GM12873 (cell line): ENCODE measurements around the gene PRSS21.

Experiments used
- TF ChIP-seq, protein P1 (sequence below): IDR thresholded peaks from 2 replicates; pipeline ENCODE4 v1.5.1; 2012; ENCODE audit warnings: low read depth, mild to moderate bottlenecking, moderate library complexity, low read length, control low read depth; ENCODE audit not compliant: insufficient read depth; ENCODE audit errors: missing control alignments

Gene PRSS21

DNA sequence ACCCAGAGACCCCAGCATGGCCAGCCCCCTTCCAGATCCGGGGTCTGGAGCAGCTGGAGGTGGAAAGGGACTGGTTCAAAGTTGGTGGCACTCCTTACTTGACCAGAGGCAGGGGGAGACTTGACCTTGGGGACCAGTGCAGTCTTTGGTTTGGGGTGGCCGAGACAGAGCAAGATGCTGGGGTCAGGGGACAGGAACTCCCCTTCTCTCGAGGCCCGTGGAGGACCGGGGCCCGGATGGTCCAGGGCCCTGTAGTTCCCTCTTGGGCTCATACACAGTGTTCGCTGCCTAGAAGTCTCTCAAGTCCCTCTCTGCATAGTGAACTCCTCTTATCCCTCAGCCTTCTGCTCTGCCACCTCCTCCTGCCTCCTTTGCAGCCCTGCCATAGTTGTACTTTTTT is 29.1 kb upstream of the PRSS21 start:
- TF ChIP-seq, protein P1, sequence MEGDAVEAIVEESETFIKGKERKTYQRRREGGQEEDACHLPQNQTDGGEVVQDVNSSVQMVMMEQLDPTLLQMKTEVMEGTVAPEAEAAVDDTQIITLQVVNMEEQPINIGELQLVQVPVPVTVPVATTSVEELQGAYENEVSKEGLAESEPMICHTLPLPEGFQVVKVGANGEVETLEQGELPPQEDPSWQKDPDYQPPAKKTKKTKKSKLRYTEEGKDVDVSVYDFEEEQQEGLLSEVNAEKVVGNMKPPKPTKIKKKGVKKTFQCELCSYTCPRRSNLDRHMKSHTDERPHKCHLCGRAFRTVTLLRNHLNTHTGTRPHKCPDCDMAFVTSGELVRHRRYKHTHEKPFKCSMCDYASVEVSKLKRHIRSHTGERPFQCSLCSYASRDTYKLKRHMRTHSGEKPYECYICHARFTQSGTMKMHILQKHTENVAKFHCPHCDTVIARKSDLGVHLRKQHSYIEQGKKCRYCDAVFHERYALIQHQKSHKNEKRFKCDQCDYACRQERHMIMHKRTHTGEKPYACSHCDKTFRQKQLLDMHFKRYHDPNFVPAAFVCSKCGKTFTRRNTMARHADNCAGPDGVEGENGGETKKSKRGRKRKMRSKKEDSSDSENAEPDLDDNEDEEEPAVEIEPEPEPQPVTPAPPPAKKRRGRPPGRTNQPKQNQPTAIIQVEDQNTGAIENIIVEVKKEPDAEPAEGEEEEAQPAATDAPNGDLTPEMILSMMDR: no peak

GRCh38 chr16:2790631-2791030 is 26.4 kb upstream of the PRSS21 start:
- TF ChIP-seq, protein P1: no peak

- TF ChIP-seq, protein P1: no peak
These were observed 25.9 kb upstream of the PRSS21 start for GRCh38 chr16:2791174-2791573.

- TF ChIP-seq, protein P1: no peak
These were observed 24.1 kb upstream of the PRSS21 start for GRCh38 chr16:2792940-2793339.

DNA sequence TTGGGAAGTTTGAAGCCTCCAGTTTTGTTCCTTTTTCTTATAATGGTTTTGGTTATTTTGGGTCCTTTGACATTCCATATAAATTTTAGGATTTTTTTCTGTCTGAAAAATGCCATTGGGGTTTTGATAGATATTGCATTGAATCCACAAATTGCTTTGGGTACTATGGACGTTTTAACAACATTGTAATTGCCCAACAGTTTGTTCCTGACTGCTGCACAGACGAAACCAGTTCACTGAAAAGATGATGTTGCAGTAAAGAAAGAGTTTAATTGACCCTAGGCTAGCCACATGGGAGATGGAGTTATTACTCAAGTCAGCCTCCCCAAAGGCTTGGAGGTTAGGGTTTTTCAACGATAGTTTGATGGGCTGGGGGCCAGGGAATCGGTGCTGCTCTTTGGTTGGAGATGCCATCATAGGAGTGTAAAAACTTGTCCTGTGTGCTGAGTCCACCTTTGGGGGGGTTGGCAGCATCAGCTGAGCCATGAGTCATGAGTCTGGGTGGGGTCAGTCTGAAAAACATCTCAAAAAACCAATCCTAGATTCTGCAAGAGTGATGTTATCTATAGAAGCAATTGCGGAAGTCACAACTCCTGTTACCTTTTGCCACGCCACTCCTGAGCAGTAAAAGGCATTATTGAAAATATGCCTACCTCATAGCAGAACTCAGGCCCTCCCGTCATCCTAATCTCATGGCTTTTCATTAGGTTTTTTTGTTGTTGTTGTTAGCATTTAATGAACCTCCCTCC is 21.5 kb upstream of the PRSS21 start:
- TF ChIP-seq, protein P1: no peak

- TF ChIP-seq, protein P1: no peak
These were observed 18.3 kb upstream of the PRSS21 start for GRCh38 chr16:2798723-2799204.

DNA sequence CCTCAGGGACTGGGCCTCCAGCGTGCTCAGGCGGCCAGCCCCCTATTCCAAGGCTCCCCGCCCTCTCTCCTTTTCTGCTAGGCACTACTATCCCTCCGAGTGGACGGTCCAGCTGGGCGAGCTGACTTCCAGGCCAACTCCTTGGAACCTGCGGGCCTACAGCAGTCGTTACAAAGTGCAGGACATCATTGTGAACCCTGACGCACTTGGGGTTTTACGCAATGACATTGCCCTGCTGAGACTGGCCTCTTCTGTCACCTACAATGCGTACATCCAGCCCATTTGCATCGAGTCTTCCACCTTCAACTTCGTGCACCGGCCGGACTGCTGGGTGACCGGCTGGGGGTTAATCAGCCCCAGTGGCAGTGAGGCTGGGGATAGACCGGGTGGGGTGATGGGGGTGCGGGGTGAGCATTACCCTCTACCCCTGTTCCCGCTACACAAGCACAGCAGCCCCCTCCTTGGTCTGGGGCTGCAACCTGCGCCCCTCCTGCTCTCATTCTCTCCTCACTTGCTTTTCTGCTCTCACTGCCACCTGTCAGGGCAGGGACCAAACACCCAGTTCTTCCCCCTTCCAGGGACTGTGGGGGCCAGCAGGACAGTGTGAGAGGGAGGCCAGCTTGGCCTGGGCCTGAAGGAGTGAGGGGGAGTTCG is 17.7 kb upstream of the PRSS21 start:
- TF ChIP-seq, protein P1: no peak
